DMS153 treated with DMSO at 0.1 percent for 48 hours (cell line): ENCODE results near the gene EXD3.
"Not testable (repeated sequence)": the region's sequence is repeated elsewhere in the genome, so short reads cannot be mapped to it uniquely, and the experiment has no call there.

ENCODE experiments used
- DNase-seq: peaks from one replicate; lab custom pipeline; 2025; ENCODE audit not compliant: unreplicated experiment; lab: John Stamatoyannopoulos, UW

Gene EXD3

GRCh38 chr9:137381501-137382443 is 41.2 kb downstream of the EXD3 start:
- DNase-seq, result no peak

GRCh38 chr9:137380606-137381005 is 42.4 kb downstream of the EXD3 start:
- no peak for DNase-seq

DNA sequence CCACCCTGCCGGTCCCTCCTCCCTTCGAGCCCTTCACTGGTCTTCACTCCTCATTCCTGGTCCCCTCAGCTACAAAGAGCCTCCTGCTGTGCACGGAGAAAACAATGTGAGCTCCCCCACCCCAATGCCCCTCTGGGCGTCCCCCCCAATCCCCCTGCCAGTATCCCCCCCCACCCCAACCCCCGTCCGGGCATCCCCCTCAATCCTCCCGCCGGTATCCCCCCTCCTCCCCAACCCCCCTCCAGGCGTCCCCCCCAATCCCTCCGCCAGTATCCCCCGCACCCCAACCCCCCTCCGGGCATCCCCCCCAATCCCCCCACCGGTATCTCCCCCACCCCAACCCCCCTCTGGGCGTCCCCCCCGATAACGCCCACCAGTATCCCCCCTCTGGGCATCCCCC is 42.8 kb downstream of the EXD3 start:
- DNase-seq, result no peak

DNA sequence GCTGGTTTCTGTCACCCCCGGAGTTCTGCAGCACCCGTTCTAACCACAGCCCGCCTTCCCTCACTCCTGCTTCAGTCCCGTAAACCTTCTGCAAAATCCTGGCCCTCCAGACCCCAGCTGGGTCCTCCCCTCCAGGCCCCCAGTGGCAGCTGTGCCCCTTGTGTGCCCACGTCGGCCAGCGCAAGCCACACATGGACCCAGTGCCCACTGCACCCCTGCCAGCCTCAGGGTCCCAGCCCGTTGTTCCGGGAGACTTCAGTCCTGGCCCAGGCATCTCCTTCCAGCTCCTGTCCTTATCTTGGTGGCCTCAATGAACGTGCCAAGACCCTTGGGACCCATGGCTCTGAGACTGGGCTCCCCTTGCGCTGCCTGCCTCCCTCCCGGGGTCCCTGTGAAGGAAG is 43.2 kb downstream of the EXD3 start:
- no peak for DNase-seq

GRCh38 chr9:137378688-137379410 is 44.1 kb downstream of the EXD3 start:
- not testable (repeated sequence) for DNase-seq

DNA sequence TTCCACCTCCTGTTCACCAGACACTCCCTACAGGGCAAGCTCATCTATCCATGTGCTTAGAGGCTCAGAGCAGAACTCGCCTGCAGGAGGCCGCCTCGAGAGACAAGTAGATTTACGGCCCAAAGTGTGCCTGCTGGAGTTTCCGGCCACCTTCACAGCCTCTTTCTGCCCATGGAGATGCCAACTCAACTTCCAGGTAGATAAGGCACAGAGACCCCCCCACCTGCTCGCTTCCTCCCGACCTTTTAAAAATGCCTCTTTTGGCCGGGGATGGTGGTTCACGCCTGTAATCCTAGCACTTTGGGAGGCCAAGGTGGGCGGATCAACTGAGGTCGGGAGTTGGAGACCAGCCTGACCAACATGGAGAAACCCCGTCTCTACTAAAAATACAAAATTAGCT is 46.6 kb downstream of the EXD3 start:
- no peak for DNase-seq

DNA sequence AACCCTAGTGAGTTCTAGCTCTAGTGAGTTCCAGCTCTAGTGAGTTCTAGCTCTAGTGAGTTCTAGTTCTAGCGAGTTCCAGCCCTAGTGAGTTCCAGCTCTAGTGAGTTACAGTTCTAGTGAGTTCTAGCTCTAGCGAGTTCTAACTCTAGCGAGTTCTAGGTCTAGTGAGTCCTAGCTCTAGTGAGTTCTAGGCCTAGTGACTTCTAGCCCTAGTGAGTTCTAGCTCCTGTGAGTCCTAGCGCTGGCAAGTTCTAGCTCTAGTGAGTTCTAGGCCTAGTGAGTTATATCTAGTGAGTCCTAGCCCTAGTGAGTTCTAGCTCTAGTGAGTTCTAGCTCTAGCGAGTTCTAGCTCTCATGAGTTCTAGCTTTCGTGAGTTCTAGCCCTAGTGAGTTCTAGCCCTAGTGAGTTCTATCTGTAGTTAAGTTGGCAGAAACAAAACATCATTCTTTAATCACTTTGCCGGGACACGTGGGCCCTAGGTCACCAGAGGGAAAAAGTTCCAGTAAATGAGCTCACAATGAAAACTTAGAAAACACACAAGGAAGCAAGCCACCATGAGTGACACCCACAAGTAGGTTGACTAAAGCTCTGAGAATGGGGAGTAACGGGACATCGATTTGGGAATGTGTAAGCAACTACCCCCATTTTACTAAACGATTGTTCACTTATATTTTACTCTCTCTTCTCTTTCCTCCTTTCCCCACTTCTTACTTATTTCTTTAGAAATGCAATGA is 47.5 kb downstream of the EXD3 start:
- DNase-seq, result no peak

DNA sequence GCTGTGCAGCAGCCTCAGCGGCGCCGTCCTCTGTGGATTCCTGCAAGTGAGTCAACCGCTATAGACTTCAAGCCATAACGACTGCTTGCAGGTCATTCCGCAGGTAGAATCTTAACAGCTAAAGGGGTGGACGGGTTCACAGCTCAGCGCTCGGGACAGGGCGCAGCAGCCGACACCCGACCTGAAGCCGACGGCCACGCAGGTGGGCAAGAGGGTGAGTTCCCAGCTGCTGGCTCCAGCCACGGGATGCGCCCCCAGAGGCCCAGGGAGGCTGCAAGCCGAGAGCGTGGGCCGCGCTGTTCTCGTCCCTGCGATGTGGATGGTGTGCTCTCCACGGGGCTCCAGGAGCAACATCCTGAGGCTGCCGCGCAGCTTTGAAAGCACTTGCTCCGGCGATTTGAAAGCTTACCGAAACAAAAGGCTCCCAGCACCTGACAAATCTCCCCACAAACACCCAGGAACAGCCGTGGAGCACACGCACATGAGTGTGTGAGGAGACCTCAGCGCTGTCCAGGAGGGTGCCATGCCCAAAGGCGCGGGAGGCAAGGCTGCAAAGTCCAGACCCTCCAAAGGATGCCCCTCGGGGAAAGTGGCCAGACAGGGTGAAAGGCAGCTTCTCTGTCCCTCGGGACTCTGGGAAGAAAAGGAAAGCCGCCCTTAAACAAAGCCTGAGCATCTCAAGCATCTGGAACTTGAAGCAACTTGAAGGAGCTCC is 48.7 kb downstream of the EXD3 start:
- DNase-seq, result no peak

- DNase-seq, result no peak
Observed at GRCh38 chr9:137373611-137373980, 49.4 kb downstream of the EXD3 start.

DNA sequence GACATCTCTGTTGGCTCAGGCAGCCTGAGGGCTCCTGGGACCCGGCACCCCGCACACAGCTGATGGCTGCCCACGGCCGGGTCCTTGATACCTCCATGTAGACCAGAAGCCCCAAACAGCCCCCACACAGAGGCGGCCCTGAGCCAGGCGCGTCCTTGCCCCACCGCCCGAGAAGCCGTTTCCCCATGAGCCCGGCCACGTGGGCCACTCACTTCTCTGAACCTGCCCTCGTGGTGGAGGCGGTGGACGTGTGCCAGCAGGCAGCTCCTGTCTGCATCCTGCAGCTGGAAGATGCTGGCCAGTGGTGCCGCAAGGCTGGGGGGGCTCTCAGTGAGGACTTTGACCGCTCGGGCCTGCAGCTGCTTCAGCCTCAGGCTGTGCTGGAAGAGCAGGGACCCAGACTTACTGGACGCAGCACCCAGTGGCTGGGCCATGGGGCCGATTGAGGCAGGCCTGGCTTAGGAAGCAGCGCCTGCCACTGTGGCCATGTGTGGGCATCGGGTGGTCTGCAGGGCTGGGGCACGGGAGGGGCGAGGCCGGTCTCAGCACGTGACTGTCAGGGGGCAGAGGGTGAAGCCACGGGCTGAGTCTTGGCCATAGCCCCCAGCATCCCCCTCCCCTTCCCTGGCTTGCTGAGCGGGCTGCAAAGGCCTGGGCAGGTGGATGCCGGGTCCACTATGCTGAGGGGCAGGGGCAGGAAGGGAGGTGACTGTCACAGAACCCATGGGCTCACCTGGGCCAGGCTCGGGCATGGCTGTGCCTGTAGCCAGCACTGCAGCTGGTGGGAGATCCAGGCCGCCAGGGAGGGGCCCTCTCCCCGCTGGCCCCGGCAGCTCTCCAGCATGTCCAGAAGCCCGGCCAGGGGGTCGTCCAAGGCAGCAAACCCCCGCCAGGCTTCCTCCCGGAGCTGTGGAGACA is 50.0 kb downstream of the EXD3 start:
- DNase-seq, result no peak

DNA sequence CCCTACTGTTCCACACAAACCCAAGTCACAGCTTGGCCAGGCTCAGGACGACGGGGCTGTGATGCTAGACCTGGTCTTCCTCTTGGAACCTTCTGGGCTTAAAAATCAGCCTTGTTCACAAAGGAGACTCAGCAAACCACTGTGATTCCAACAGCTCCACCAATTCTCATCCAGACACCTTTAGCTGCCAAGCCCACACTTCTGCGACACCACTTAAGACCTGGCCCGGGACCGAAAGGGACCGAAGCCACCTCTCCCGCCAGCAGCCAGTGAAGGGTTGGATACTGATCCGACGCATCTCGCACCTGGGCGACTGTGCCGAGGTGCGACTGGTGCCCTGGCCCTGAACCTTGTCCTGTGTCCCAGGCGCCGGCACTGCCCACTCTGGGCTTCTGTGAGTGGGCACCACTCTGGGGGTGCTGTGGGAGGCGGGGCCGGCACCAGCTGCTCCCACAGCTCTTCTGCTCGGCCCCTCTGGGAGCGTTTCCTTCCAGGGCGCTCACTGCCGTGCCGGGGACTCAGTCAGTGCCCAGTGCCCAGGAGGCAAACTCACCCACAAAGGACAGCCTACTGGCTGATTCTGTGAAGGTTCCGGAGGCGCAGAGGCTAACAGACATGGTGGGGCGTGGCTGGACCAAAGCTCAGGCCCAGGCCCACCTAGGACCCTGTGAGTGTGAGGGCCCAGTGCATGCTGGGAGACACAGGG is 50.9 kb downstream of the EXD3 start:
- DNase-seq, result no peak

- DNase-seq, result no peak
Observed at GRCh38 chr9:137371521-137371941, 51.4 kb downstream of the EXD3 start.

GRCh38 chr9:137370865-137371520 is 52.0 kb downstream of the EXD3 start:
- no peak for DNase-seq

- DNase-seq, result no peak
Observed at GRCh38 chr9:137369911-137370764, 52.8 kb downstream of the EXD3 start.

GRCh38 chr9:137369061-137369787 is 53.7 kb downstream of the EXD3 start:
- no peak for DNase-seq

DNA sequence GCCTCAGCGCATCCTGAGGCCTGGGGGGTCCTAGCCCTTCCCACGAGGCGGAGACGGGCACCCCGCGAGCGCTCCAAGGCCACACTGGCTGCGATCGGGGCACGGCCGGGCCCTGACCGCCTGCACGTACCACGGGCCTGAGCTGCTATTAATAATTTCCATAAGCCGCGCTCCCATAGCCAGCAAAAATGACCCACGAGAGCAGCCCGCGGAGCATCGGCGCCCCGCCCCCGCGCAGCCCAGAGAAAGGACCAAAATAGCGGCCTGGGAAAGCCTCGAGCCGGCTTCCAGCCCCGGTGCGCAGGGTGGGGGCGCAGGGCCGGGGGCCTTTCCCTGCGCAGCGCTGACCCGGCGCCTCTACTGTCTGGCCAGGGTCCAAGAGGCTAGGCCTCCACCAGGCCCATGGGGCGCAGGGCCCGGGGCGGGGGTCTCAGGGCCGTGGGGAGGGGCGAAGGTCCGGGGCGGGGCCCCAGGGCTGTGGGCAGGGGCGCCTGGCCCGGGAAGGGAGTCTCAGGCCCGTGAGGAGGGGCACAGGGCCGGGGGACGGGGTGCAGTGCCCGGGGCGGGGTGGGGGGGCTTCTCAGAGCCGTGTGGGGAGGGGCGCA is 54.4 kb downstream of the EXD3 start:
- no peak for DNase-seq
